Trophoblast cell (in vitro differentiated cells and primary cell): Measurements from ENCODE around the gene LTB4R2. TPM values are rescaled to one million over a fixed set of nuclear protein-coding genes. Genes with fewer than 3 reads are reported as not detected.
A peak's percentile ranks its signal among the peaks of the same experiment; 100 is the strongest.

Experiments used
- DNase-seq, 2 donors: peaks; one replicate each; pipeline ENCODE4 v3.0.0-alpha.2; 2016
- H2AFZ ChIP-seq: 2 replicates; pipeline ENCODE4 v1.6.1; 2013; ENCODE audit warnings: low read length, moderate library complexity, mild to moderate bottlenecking; ENCODE audit not compliant: insufficient read depth, poor library complexity
- H2AK5ac ChIP-seq: 2 replicates; pipeline ENCODE4 v1.6.1; 2013; ENCODE audit warnings: mild to moderate bottlenecking, low read length
- H2BK120ac ChIP-seq: 2 replicates; pipeline ENCODE4 v1.6.1; 2013; ENCODE audit warnings: low read length, mild to moderate bottlenecking, moderate library complexity; ENCODE audit not compliant: insufficient read depth, poor library complexity
- H2BK12ac ChIP-seq: 2 replicates; pipeline ENCODE4 v1.6.1; 2013; ENCODE audit warnings: mild to moderate bottlenecking, low read length, moderate library complexity
- H2BK5ac ChIP-seq: 2 replicates; pipeline ENCODE4 v1.6.1; 2013; ENCODE audit warnings: low read length, low read depth, moderate library complexity, mild to moderate bottlenecking; ENCODE audit not compliant: poor library complexity
- H3K14ac ChIP-seq: 2 replicates; pipeline ENCODE4 v1.6.1; 2013; ENCODE audit warnings: mild to moderate bottlenecking, low read length
- H3K18ac ChIP-seq: 2 replicates; pipeline ENCODE4 v1.6.1; 2013; ENCODE audit warnings: mild to moderate bottlenecking, low read length
- H3K23ac ChIP-seq: 2 replicates; pipeline ENCODE4 v1.6.1; 2013; ENCODE audit warnings: low read length
- H3K27ac ChIP-seq: 2 replicates; pipeline ENCODE4 v1.5.1; 2013; ENCODE audit warnings: low read depth, mild to moderate bottlenecking, inconsistent platforms, low read length, moderate library complexity
- H3K27me3 ChIP-seq: 2 replicates; pipeline ENCODE4 v1.6.1; 2013; ENCODE audit warnings: inconsistent platforms, mild to moderate bottlenecking, low read length, moderate library complexity; ENCODE audit not compliant: insufficient read depth
- H3K36me3 ChIP-seq, 2 experiments: 1 replicate in 1 of 2; 2 replicates in 1 of 2; pipeline ENCODE4 v1.6.1; 2013; ENCODE audit warnings: low read length in 2 of 2, mild to moderate bottlenecking in 2 of 2, moderate library complexity in 1 of 2; ENCODE audit not compliant: insufficient read depth in 2 of 2, control insufficient read depth in 1 of 2
- H3K4ac ChIP-seq: 2 replicates; pipeline ENCODE4 v1.6.1; 2013; ENCODE audit warnings: low read depth, mild to moderate bottlenecking, low read length, moderate library complexity
- H3K4me1 ChIP-seq, 2 experiments: 1 replicate in 1 of 2; 2 replicates in 1 of 2; pipeline ENCODE4 v1.6.1; 2013; ENCODE audit warnings: low read length in 2 of 2, mild to moderate bottlenecking in 2 of 2, moderate library complexity in 1 of 2; ENCODE audit not compliant: insufficient read depth in 2 of 2, control insufficient read depth in 1 of 2
- H3K4me2 ChIP-seq: 2 replicates; pipeline ENCODE4 v1.6.1; 2013; ENCODE audit warnings: inconsistent platforms, mild to moderate bottlenecking, low read length, moderate library complexity
- H3K4me3 ChIP-seq: 2 replicates; pipeline ENCODE4 v1.5.1; 2013; ENCODE audit warnings: mild to moderate bottlenecking, low read depth, low read length, inconsistent platforms
- H3K79me1 ChIP-seq: one replicate; pipeline ENCODE4 v1.6.1; 2013; ENCODE audit warnings: low read length
- H3K79me2 ChIP-seq: 2 replicates; pipeline ENCODE4 v1.6.1; 2013; ENCODE audit warnings: low read length, mild to moderate bottlenecking; ENCODE audit not compliant: control insufficient read depth, insufficient read depth, poor library complexity
- H3K9ac ChIP-seq: 2 replicates; pipeline ENCODE4 v1.6.1; 2013; ENCODE audit warnings: mild to moderate bottlenecking, low read length
- H3K9me3 ChIP-seq: 2 replicates; pipeline ENCODE4 v1.6.1; 2013; ENCODE audit warnings: low read depth, mild to moderate bottlenecking, control low read depth, inconsistent platforms, low read length; ENCODE audit not compliant: insufficient read depth
- H4K12ac ChIP-seq: 2 replicates; pipeline ENCODE4 v1.6.1; 2013; ENCODE audit warnings: low read depth, mild to moderate bottlenecking, low read length, moderate library complexity
- H4K8ac ChIP-seq: 2 replicates; pipeline ENCODE4 v1.6.1; 2013; ENCODE audit warnings: low read depth, mild to moderate bottlenecking, low read length, moderate library complexity
- H4K91ac ChIP-seq: one replicate; pipeline ENCODE4 v1.6.1; 2013; ENCODE audit warnings: low read depth, mild to moderate bottlenecking, low read length, moderate library complexity
- WGBS: extraction: QIAGEN DNeasy Blood & Tissue Kit; methylation state at CpG from one replicate; pipeline ENCODE4 v1.1.7; 2013; ENCODE audit warnings: missing lambda C conversion rate; ENCODE audit not compliant: insufficient read length, insufficient coverage; ENCODE audit errors: extremely low coverage; 5-methylcytosine and 5-hydroxymethylcytosine counted together
- polyA plus RNA-seq: library from polyadenylated mRNA; stranded (reverse); fragments of 200-250 nt; gene quantifications from 2 replicates; pipeline ENCODE4 v1.2.3, GENCODE V29; 2013

The LTB4R2 gene
- polyA plus RNA-seq, result 2.7 and 2.9 TPM in 2 replicates

GRCh38 chr14:24309538-24310264 is at the start of gene LTB4R2:
TSS of gene LTB4R2 (plus strand) at chr14:24310140. CDS start at chr14:24310665, 525 bp downstream.
- no peak within 1 kb of the TSS for H3K9ac ChIP-seq
- H3K4me1 ChIP-seq, result peaks cover 0 to 5% of the 10 kb centered on the region in 2 experiments
- H3K18ac ChIP-seq, result no peak within 1 kb of the TSS
- no peak within 1 kb of the TSS for H2AK5ac ChIP-seq
- no peak within 1 kb of the TSS for H3K4me2 ChIP-seq
- H4K12ac ChIP-seq, result no peak within 1 kb of the TSS
- H3K9me3 ChIP-seq, result no peaks in the 10 kb centered on the region
- H3K27me3 ChIP-seq, result no peaks in the 10 kb centered on the region
- H3K27ac ChIP-seq, result no peak within 1 kb of the TSS
- H2AFZ ChIP-seq, result no peak within 1 kb of the TSS
- H3K36me3 ChIP-seq, result peaks cover 39 to 46% of the 10 kb centered on the region in 2 experiments
- no peaks in the 10 kb centered on the region for H3K79me2 ChIP-seq
- no peak within 1 kb of the TSS for H3K4me3 ChIP-seq
- no peak within 1 kb of the TSS for H2BK5ac ChIP-seq
- H2BK120ac ChIP-seq, result no peak within 1 kb of the TSS
- no peak within 1 kb of the TSS for H2BK12ac ChIP-seq
- WGBS, result no CpG with 5 or more reads among the region's 5 CpGs
- H3K14ac ChIP-seq, result no peak within 1 kb of the TSS
- no peak within 1 kb of the TSS for H4K8ac ChIP-seq
- H3K23ac ChIP-seq, result no peak within 1 kb of the TSS
- H3K79me1 ChIP-seq, result no peaks in the 10 kb centered on the region
- no peak for DNase-seq
- H4K91ac ChIP-seq, result no peak within 1 kb of the TSS
- no peak within 1 kb of the TSS for H3K4ac ChIP-seq

GRCh38 chr14:24260780-24261157 is 49.2 kb upstream of the LTB4R2 start:
- no peak overlapping the region for H2BK5ac ChIP-seq

GRCh38 chr14:24261256-24261968 is 48.5 kb upstream of the LTB4R2 start:
- H4K8ac ChIP-seq, result no peak overlapping the region
- H3K27ac ChIP-seq, result no peak overlapping the region
- H3K79me2 ChIP-seq, result peaks cover 10% of the 10 kb centered on the region
- peak overlapping the region; percentile 8 for H2AK5ac ChIP-seq
- H3K23ac ChIP-seq, result no peak overlapping the region
- no peak overlapping the region for H3K14ac ChIP-seq
- peak overlapping the region; percentile 96 for H4K91ac ChIP-seq
- H3K36me3 ChIP-seq, result peaks cover 33 to 38% of the 10 kb centered on the region in 2 experiments
- H3K18ac ChIP-seq, result no peak overlapping the region
- no CpG with 5 or more reads among the region's 20 CpGs for WGBS
- H2BK120ac ChIP-seq, result no peak overlapping the region
- H3K9me3 ChIP-seq, result no peaks in the 10 kb centered on the region
- no peak overlapping the region for H3K4me2 ChIP-seq
- no peaks in the 10 kb centered on the region for H3K27me3 ChIP-seq
- H3K4me1 ChIP-seq, result peaks cover 32 to 34% of the 10 kb centered on the region in 2 experiments
- H4K12ac ChIP-seq, result no peak overlapping the region
- H3K79me1 ChIP-seq, result peaks cover 32% of the 10 kb centered on the region
- H3K4ac ChIP-seq, result no peak overlapping the region
- no peak for DNase-seq
- no peak overlapping the region for H2AFZ ChIP-seq
- H3K4me3 ChIP-seq, result no peak overlapping the region
- H2BK5ac ChIP-seq, result peak overlapping the region; percentile 7
- H3K9ac ChIP-seq, result no peak overlapping the region
- no peak overlapping the region for H2BK12ac ChIP-seq

More at GRCh38 chr14:24260780-24261157, 49.2 kb upstream of the LTB4R2 start:
- WGBS, result no CpG with 5 or more reads among the region's 4 CpGs
- Histone ChIP-seq H3K27ac (no peak overlapping the region), H3K4me3 (no peak overlapping the region), H3K4me2 (no peak overlapping the region), H4K12ac (no peak overlapping the region), H3K4me1 (peaks cover 32 to 34% of the 10 kb centered on the region in 2 experiments), H3K23ac (no peak overlapping the region), H2BK12ac (no peak overlapping the region), H3K18ac (no peak overlapping the region), H3K36me3 (peaks cover 34 to 39% of the 10 kb centered on the region in 2 experiments), H2BK120ac (no peak overlapping the region), H4K91ac (no peak overlapping the region), H3K9me3 (peaks cover 1% of the 10 kb centered on the region), H3K14ac (no peak overlapping the region), H3K27me3 (no peaks in the 10 kb centered on the region), H3K9ac (no peak overlapping the region), H4K8ac (no peak overlapping the region), H2AFZ (no peak overlapping the region), H3K79me1 (peaks cover 32% of the 10 kb centered on the region), H3K4ac (no peak overlapping the region), H2AK5ac (peak overlapping the region; percentile 3), H3K79me2 (peaks cover 10% of the 10 kb centered on the region)
- no peak for DNase-seq

GRCh38 chr14:24261969-24262327 is 48.0 kb upstream of the LTB4R2 start:
- Histone ChIP-seq H3K4me2 (peak overlapping the region; percentile 43), H3K79me1 (peaks cover 32% of the 10 kb centered on the region), H3K4me3 (no peak overlapping the region), H4K8ac (peak overlapping the region; percentile 37), H4K91ac (peak overlapping the region; percentile 96), H3K79me2 (peaks cover 10% of the 10 kb centered on the region), H2BK120ac (peak overlapping the region; percentile 65), H3K27me3 (no peaks in the 10 kb centered on the region), H3K23ac (no peak overlapping the region), H2BK5ac (peak overlapping the region; percentile 7), H3K4ac (peak overlapping the region; percentile 84), H3K18ac (peak overlapping the region; percentile 90), H4K12ac (no peak overlapping the region), H3K27ac (peak overlapping the region; percentile 98), H2AFZ (no peak overlapping the region), H3K4me1 (peaks cover 32 to 34% of the 10 kb centered on the region in 2 experiments), H3K14ac (peak overlapping the region; percentile 18), H3K9ac (no peak overlapping the region), H3K36me3 (peaks cover 36 to 42% of the 10 kb centered on the region in 2 experiments), H2AK5ac (peak overlapping the region; percentile 85), H2BK12ac (peak overlapping the region; percentile 89), H3K9me3 (no peaks in the 10 kb centered on the region)
- DNase-seq, result no peak
- no CpG with 5 or more reads among the region's 19 CpGs for WGBS
